Stimulated activated naive CD8-positive, alpha-beta T cell treated with anti-CD3 and anti-CD28 coated beads, Interleukin-15, Interleukin-2, amounts not matched to agents 100 U/mL and 50 U/mL, for 24 hours (primary cell): ENCODE data around the gene ACE.
A peak's percentile ranks its signal among the peaks of the same experiment; 100 is the strongest.
"Not testable (repeated sequence)": the region's sequence is repeated elsewhere in the genome, so short reads cannot be mapped to it uniquely, and the experiment has no call there.

Experiments
- ATAC-seq: fragments of 150-1000 bp; cut with Tn5 transposase; one replicate; pipeline ENCODE4 v1.10.0; 2021
- DNase-seq: peaks from one replicate; pipeline ENCODE4 v3.0.0; 2021

Gene ACE

DNA sequence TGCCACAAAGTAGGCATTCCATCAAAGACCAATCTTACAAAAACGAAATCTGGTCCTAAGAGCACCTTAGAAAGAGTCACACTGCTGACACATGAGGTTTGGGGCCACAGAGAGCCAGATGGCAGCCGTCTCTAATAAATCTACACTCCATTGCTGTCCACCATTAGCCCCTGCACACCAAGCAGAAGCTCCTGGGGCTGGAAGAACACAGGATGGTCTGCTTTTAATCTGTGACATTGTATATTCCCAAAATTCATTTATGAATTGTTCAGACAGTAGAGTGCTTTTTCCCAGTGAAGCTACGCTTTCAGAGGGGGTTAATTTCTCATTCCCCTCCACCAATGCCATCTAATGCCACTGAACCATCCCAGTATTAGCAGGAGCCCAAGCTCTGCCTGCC is 32.4 kb upstream of the ACE start:
- DNase-seq (no peak), ATAC-seq (no peak)

DNA sequence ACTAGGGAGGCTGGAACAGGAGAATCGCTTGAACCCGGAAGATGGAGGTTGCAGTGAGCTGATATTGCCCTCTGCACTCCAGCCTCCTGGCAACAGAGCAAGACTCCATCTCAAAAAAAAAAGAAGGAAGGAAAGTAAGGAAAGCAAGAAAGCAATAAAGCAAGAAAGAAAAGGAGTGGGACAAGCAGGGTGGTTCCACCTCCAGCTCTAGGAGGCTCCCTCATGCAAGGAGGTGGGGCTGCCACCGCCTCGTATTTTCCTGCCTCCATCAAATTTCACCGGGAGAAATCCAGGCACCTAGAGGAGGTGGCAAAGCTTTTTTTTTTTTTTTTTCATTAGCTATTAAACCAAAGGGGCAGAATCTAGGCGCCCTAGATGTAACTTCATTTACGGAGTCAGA is 31.8 kb upstream of the ACE start:
- ATAC-seq = no peak

DNA sequence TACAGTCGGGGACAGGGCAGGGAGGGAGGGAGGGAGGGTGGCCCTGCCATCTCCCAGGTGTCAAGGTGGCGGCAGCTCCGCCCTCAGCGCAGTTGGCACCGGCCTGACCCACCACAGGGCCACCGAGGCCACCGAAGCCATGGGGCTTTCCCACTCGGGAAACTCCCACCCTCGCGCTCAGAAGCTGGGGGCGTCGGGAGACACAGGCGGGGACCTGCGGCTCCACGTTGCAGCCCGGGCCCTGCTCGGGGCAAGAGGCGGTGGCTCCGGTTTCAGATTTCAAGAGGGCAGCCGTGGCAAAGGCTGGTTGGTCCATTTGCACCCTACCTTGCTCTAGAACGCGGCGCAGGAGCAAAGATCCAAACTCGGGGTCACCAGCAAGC is 31.3 kb upstream of the ACE start:
- ATAC-seq = peak; percentile 24
- DNase-seq = peak; percentile 54

More for the DNA sequence above, 31.8 kb upstream of the ACE start:
- no peak for DNase-seq

DNA sequence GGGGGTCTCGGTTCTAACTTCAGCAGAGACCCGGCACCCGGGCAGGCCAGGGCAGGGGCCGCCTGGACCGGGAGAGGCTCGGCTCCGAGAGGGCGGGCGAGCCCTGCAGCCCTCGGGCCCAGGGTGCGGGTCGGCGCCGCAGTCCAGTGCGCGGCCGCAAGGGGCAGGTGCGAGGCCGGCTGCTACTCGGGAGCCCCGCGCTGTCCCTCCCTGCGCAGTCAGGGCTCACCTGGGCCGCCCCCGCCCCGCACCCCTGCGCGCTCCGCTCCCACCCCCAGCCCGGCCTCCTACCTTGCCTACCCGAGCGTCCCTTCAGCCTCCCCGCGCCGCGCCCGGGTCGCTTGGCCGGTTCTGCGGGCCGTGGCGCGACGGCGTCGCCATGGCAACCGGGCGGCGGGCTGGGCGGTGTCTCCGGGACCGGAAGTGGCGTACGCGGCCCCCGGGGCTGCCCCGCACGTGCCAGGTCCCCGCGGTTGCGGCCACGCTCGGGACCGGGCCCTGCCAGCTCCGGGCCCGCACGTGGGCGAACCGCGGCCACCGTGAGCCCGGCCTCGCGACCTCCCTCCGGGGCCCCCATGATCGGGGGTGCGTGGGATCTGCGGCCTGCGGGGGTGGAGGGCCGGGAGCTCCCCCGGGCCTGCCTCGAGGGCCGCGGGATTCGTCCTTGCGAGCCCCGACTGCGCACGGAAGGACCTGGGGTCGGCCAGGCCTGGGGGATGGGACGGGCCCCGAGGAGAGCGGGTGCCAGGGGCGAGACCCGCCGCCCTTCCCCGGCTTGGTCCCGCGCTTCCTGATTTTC is 30.7 kb upstream of the ACE start, which contains the start of gene CYB561:
CYB561 (minus strand) TSS at position 353 of the 799 bp plus-strand sequence. CDS start 8,759 bp downstream, outside the sequence.
- DNase-seq (peak; percentile 79), ATAC-seq (peak; percentile 60)

DNA sequence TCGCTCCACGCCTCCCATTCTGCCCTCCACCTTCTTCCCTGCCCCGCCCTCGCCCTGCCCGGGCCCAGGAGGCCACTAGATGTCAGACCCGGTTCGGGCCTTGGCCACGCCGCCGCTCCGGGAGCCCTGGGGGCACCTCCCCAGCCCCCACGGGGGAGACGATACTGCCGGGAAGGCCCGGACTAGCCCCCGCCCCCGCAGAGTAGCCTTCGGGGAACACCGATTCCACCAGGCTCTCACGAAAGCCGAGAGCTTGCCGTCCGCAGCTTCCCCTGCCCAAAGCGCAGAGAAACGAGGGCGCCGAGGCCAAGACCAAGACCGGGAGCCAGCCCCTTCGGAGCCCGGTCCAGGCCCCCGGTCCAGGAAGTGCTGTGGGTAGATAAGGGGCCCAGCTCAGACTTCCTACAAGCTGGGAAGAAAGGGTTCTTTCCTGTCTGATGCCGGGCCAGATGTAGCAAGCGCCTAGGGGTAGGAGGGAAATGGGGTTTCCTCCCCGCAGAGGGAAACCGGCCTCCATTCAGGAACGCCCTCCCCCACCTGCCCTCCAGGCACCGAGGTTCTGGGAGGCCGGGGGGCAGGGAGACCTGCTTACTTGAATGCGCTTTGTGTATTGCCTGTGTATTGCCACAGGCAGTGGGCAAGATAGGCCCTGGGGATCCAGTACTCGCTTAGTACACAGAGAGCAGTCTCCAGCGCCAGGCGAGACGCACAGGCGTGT is 29.9 kb upstream of the ACE start:
- DNase-seq = peak; percentile 67
- peak; percentile 20 for ATAC-seq

DNA sequence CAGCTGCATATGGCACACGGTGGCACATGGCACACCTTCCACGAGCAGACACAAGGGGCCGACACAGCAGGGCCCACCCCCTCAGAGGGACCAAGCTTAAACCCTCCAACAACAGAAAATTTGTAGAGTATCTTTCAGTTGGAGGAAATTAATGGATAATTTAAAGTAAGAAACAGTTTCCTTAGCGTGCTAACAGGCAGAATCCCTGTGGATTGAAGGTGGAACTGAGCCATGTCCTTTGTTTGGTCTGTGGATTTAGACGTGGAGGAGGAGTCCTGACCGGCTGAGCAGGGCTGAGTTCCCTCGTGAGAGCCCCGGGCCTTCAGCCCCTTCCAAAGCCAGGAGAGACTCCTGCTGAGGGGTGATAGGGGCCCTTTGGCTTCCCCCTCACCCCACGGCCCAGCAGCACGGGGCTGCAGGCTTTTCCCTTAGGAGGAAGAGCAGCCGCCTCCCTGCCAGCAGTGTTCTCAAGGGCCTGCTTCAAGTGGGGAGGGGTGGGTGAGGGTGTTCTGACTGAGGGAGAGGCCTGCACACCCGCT is 29.3 kb upstream of the ACE start:
- DNase-seq (no peak), ATAC-seq (no peak)

DNA sequence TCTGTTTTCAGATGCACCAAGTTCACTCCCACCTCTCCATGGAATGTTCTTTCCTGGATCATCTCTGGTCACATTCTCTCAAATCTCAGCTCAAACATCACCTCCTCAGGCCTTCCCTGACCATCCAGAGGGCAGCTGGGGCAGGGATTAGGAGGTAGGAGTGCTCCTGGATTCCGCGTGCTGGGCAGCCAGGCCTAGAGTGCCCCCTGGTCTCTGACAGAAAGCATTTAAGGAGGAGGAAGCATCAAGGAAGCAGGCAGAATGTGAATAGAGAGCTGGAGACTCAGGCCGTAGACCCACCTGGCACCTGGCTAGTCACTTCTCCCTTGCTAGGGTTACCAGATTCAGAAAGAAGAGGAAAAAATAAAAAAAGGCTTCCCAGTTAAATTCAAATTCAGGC is 28.2 kb upstream of the ACE start:
- ATAC-seq = no peak
- DNase-seq = no peak

DNA sequence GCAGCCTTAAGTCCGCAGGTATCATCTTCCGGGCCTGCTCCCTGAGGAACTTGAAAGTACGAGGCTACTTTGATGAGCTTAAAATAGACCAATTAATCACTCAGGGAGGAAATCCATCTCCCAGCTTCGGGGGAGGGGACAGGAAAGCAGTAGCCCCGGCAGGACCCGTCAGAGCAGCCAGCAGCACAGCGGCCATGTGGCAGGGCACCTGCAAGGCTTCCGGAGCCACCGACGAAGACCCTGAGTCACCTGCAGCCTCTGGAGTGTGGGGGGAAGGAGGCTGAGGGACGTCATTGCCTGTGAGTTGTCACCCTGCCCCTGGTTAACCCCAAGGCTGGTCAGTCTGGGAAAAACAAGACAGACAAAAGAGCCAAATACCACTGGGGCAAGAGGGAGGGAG is 26.3 kb upstream of the ACE start:
- DNase-seq (peak; percentile 31), ATAC-seq (no peak)

DNA sequence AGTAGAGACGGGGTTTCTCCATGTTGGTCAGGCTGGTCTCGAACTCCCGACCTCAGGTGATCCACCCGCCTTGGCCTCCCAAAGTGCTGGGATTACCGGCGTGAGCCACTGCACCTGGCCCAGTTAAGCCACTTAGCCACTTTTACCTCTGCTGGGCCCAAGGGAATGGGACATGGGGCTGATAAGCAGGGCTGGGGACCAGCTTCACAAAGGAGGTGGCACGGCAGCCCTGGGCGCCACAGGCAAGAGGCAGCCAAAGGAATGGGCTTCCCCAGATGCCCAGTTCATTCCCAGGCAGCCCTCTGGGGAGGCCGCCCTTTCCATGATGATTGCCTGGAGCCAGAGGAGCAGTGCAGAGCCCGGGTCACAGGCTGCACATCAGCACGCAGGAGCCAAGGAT is 25.7 kb upstream of the ACE start:
- DNase-seq (no peak), ATAC-seq (no peak)

DNA sequence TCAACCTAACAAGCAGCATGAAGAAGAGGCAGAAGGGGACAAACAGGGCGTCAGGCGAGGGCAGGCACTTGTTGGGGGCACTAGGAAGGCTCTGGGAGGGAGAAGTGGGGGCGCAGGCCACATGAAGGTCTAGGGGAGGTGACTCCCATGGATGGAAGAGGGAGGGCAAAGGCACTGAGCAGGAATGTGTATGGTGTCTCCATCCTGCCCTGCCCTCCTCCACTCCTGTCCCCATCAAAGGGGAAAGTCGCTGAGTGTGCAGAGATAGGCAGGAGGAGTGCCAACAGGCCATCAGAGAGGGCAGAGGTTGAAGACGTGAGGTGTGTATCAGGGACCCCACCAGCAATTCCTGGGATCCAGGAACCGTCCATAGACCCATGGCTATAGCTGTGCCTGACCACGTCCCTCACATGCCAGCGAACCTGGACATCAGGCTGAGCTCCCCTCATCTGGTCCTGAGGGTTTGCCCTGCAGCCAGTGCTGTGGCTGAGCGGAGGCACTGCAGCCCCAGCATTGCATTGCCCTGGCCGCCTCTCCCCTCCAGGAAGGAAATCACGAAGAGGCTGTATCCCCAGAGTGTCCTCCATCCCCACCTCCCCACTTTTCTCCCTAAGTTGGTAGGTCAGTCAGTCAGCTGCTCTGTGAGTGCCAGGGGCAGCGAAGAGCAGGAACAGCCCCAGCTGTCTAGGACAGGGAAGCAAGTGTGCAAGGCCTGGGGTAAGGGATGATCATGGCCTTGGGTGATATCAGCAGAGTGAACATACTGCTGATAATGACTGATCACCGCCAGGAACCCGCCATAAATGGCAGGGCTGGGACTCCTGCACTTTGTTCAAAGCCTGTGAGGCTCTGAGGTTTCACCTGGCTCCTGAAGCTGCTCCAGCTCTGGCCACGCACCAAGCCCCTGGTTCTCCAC is 24.6 kb upstream of the ACE start:
- ATAC-seq = no peak
- no peak for DNase-seq

DNA sequence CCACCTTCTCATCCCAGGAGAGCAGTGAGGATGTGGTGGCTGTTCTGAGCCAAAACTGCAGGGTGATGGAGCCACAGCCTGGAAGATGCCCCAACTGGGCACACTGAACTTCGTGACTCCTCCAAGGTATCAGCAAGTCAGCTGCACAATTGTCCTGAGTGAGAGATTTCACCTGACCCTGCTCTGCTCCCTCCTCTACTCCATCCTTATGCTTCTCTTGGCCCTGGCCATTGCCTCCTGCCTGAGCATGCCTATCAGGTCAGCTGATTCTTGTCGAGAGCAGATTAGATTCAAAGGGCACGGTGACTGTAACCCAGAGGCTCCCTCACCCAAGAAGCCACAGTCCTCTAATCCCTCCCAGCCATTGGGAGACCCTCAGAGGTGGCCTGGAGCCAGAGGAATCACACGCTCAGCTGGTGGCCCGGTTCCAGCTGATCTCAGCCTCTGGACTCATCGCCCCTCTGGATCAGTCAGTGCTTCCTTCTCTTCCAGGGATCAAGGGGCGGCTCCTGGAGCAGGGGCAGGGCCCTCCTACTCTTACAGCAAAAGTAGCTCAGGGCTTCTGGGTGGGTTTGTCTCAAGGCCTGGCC is 23.8 kb upstream of the ACE start:
- DNase-seq (no peak), ATAC-seq (no peak)

DNA sequence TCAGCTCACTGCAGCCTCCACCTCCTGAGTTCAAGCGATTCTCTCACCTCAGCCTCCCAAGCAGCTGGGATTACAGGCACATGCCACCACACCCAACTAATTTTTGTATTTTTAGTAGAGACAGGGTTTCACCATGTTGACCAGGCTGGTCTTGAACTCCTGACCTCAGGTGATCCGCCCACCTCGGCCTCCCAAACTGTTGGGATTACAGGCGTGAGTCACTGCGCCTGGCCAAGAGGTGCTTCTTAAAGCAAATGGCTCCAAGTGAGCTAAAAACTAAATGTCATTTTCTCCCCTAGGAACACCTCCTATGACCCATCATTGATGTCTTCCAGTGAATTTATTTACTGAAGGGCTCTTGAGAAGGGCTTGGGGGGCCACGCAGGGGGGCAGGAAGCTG is 22.5 kb upstream of the ACE start:
- DNase-seq, ATAC-seq: not testable (repeated sequence)

DNA sequence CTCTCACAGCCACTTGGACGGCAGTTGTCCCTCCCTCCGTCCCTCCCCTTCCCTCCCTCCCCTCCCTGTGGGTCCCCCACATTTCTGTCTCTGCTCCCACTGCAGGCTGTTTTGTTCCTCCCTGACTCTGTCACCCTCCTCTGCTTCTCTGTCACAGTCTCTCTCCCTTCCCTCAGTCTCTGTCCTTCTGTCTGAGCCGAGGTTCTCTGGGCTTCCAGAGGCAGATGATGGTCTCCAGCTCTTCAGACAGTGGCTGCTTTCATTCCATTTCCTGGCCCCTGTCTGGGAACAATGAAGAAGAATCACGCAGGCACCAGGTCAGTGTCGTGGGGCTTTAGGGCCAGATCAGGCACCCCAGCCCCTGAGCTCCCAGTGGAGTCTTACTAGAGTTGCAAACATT is 21.9 kb upstream of the ACE start:
- ATAC-seq = no peak
- no peak for DNase-seq

DNA sequence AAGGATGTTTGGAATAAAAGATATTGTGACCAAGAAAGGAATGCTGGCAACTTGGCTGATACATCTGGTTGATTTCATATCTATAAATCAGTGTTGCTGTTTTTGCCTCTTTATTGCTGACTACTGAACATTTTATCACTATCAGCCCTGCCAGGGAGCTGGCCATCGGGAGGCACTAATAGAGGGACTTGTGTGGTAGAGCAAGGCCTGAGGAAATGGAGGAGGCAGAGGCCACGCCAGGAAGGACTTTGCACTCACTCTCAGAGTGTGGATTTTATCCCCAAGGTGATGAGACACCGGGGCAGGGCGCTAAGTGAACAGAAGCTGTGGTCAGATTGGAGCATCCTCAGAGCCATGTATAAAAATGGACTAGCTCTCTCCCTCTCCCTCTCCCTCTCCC is 21.4 kb upstream of the ACE start:
- ATAC-seq (no peak), DNase-seq (no peak)

DNA sequence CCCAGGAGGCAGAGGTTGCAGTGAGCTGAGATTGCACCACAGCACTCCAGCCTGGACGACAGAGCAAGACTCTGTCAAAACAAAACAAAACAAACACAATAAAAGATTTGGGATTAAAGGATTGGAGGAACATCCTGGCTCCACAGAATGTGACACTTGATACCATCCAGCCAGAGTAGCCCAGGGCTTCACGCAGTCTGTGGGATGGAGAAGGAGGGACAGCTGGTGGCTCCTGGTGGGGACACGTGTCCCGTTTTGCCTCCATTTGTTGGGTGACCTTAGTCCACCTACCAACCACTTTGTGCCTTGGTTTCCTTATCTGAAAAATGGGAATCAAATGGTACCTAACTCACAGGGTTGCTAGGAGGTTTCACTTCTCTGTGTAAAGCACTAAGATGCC is 18.4 kb upstream of the ACE start:
- DNase-seq = no peak
- no peak for ATAC-seq

DNA sequence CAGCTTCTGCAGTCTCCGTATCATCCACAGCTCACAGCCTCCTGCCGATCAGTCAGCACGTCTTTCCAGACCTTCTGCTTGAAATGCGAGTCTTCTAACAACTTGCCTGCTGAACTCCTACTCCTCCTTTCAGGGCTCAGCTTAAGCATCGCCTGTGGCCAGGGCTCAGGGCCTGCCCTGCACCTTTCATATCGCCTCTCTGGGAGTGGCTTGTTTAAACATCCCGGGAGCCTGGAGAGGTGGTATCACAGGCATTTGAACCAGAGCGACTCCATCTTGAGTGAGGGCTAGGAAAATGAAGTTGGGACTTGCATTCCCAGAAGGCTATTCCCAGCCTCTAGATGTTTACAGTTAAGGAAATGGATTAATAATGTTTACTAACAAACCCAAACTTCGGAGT is 16.8 kb upstream of the ACE start:
- DNase-seq = no peak
- no peak for ATAC-seq

DNA sequence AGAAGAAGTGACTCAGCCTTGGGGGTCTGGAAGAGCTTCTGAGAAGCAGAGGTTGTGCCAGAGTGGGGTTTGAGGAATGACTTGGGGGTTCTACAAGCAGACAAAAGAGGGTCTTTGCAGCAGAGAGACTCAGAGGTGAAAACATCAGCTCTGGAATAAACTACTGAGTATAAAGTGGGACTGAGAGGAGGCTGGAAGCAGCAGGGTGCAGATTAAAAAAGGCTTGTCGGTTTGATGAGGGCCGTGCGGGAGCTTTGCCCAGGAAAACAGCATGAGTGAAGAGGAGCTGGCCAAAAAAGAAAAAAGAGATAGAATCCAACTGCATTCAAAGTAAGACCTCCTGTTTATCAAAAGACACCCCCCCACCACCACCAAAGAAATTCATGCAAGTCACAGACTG is 13.1 kb upstream of the ACE start:
- DNase-seq = no peak
- ATAC-seq = no peak

DNA sequence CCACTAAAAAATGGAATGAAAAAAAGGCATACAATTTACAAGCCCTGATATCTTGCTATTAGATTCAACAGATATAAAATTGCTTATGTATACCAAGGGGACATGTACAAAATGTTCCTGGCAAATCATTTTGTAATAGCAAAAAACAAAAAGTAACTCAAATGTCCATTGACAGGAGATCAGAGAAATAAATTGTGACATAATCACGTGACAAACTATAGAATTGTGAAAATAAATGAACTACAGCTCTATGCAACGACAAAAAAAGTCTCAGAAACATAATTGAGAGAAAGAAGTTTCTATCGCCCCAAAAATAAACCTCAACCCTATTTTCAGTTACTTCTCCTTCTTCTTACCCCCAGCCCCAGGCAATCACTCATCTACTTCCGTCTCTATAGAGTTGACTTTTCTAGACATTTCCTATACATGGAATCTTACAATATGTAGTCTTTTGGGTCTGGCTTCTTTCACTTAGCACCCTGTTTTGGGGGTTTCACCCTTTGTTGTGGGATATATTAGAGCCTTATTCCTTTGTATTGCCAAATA is 12.1 kb upstream of the ACE start:
- DNase-seq (no peak), ATAC-seq (no peak)

DNA sequence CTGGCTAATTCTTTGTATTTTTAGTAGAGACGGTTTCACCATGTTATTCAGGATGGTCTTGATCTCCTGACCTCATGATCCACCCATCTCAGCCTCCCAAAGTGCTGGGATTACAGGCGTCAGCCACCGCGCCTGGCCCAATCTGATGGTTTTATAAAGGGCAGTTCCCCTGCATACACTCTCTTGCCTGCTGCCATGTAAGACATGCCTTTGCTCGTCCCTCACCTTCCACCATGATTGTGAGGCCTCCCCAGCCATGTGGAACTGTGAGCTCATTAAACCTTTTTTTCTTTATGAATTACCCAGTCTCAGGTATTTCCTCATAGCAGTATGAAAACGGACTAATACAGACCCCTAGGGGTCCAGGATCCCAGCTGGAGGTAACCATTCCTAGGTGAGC is 8.8 kb upstream of the ACE start:
- DNase-seq, ATAC-seq: not testable (repeated sequence)

DNA sequence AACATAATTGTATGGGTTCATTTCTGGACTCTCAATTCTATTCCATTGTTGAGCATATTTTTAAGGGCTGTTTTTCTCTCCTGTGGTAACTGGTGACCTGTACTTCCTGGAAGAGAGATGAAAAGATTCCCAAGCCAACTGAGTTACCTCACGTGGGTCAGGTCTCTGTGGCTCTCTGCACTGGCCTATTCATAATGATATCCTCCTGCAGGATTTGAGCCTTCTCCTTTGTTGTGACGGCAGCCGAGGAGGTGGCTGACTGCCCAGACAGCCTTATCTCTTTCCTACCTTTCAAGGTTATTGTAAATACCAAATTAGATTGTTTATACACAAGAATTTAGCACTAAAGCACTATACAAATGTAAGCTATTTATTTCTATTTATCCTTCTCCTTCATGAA is 2.7 kb upstream of the ACE start:
- no peak for DNase-seq
- no peak for ATAC-seq

DNA sequence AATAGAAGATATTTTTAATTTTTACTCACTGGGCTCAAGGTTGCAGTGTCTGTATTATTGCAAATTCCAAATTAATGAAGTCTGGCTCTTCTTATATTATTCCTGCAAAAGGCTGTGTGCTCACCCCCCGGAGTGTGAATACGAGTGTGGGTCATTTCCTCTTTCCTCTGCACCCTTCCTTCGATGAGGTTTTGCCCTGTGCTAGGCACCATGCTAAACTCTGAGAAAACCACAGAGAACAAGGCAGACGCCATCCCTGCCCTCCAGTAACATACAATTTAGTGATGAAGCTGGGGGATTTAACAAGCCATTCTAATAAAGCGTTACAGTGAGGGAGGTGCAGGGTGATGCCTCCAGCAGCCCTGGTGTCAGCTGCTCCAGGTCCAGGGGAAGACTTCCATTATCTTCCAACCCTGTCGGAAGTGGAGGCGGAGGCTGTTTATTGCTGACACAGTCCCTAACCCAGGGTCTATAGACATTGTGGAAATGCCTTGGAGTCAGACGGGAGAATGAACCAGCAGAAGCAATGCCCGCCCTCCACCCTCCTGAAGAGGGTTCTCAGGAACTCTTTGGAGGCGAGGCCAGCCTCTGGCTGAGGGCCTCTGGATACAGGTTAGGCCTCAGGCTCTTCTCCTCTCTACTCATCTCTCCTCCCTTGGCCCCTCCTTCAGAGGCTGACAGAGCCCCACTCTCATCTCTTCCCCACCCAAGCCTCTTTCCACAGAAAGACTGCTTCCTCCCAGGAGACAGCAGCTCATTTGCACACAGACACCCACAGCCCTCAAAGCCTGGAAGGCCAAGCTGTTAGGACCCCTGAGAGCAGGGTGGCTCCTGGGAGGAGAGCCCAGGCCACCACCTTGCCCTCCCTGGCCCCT is 2.0 kb upstream of the ACE start:
- DNase-seq = no peak

More for the DNA sequence above, 2.0 kb upstream of the ACE start:
- ATAC-seq = no peak
